Loucy (cell line): ENCODE data around the gene FOXP1.

ENCODE experiments used
- H2AFZ ChIP-seq: fragments of 200-600 bp; sonication (generic); 2 replicates; pipeline ENCODE4 v1.6.0; 2016; ENCODE audit warnings: antibody characterized with exemption, mild to moderate bottlenecking, low read length, moderate library complexity
- H3F3A ChIP-seq: fragments of 200-600 bp; 2 replicates; pipeline ENCODE4 v1.6.0; 2016; ENCODE audit warnings: antibody characterized with exemption, low read depth, mild to moderate bottlenecking
- H3K27me3 ChIP-seq: fragments of 200-600 bp; sonication (generic); 2 replicates; pipeline ENCODE4 v1.6.1; 2014; ENCODE audit warnings: low read length, mild to moderate bottlenecking; ENCODE audit not compliant: insufficient read depth, poor library complexity, severe bottlenecking
- H3K36me3 ChIP-seq: fragments of 200-600 bp; sonication (generic); 2 replicates; pipeline ENCODE4 v1.6.1; 2016; ENCODE audit warnings: low read length; ENCODE audit not compliant: insufficient read depth
- H3K4me1 ChIP-seq: fragments of 200-600 bp; sonication (generic); 2 replicates; pipeline ENCODE4 v1.5.1; 2014; ENCODE audit warnings: low read length, mild to moderate bottlenecking; ENCODE audit not compliant: insufficient read depth, poor library complexity, severe bottlenecking
- H3K4me2 ChIP-seq: fragments of 200-600 bp; sonication (generic); 2 replicates; pipeline ENCODE4 v1.6.0; 2014; ENCODE audit warnings: antibody characterized with exemption, low read length, low read depth, mild to moderate bottlenecking; ENCODE audit not compliant: poor library complexity, severe bottlenecking
- H3K4me3 ChIP-seq: fragments of 200-600 bp; sonication (generic); 2 replicates; pipeline ENCODE4 v1.5.1; 2014; ENCODE audit warnings: low read length, mild to moderate bottlenecking, mixed read lengths; ENCODE audit not compliant: poor library complexity, severe bottlenecking
- H3K79me2 ChIP-seq: fragments of 200-600 bp; sonication (generic); 2 replicates; pipeline ENCODE4 v1.6.1; 2014; ENCODE audit warnings: low read length; ENCODE audit not compliant: insufficient read depth
- H3K9ac ChIP-seq: fragments of 200-600 bp; sonication (generic); 2 replicates; pipeline ENCODE4 v1.6.0; 2014; ENCODE audit warnings: mild to moderate bottlenecking, low read depth, low read length, moderate library complexity; ENCODE audit not compliant: poor library complexity, severe bottlenecking
- H3K9me2 ChIP-seq: fragments of 200-600 bp; sonication (generic); replicated peaks from 2 replicates; pipeline ENCODE4 v1.6.1; 2016; ENCODE audit warnings: low read depth, low read length, mixed read lengths
- H3K9me3 ChIP-seq: fragments of 200-600 bp; sonication (generic); 2 replicates; pipeline ENCODE4 v1.6.1; 2014; ENCODE audit warnings: mild to moderate bottlenecking, antibody characterized with exemption, low read length, low read depth; ENCODE audit not compliant: insufficient read depth
- H4K20me1 ChIP-seq: fragments of 200-600 bp; sonication (generic); 2 replicates; pipeline ENCODE4 v1.6.0; 2014; ENCODE audit warnings: antibody characterized with exemption, low read length, mild to moderate bottlenecking; ENCODE audit not compliant: insufficient read depth, poor library complexity, severe bottlenecking
- EZH2phosphoT487 ChIP-seq: fragments of 200-600 bp; IDR thresholded peaks from 2 replicates; pipeline ENCODE4 v1.6.1; 2018; ENCODE audit warnings: antibody characterized with exemption, mild to moderate bottlenecking, moderate library complexity, borderline replicate concordance
- TF ChIP-seq, protein P1 (sequence below): fragments of 200-600 bp; sonication (generic); conservative IDR thresholded peaks from 2 replicates; pipeline ENCODE4 v1.5.1; 2014; ENCODE audit warnings: mild to moderate bottlenecking, antibody characterized with exemption, low read length

The FOXP1 gene

DNA sequence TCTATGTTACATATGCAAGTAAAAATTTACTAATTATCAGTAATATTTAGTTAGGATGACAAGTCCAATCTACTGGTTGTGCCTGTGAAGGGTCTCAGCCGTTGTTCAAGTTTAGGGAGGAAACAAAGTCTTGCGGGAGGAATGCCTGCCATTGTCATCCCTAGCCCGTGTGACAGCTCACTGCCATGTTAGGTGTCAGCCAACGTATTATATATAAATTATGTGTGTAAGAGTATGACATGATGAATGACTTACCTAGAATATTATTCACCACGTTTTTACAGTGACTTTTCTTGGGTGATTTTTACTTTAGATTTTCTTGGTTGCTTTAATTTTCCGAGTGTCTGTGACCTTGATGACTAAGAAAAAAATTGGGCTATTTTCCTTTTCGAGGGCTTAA is 656.7 kb downstream of the FOXP1 start:
- no peaks in the 10 kb centered on the region for H4K20me1 ChIP-seq
- no peak overlapping the region for H3K4me2 ChIP-seq
- no peaks in the 10 kb centered on the region for H3K4me1 ChIP-seq
- H3K9me2 ChIP-seq = no peaks in the 10 kb centered on the region
- no peaks in the 10 kb centered on the region for H3K27me3 ChIP-seq
- H3K9me3 ChIP-seq = no peaks in the 10 kb centered on the region
- no peaks in the 10 kb centered on the region for H3F3A ChIP-seq
- no peak for TF ChIP-seq EZH2phosphoT487
- TF ChIP-seq, protein P1, sequence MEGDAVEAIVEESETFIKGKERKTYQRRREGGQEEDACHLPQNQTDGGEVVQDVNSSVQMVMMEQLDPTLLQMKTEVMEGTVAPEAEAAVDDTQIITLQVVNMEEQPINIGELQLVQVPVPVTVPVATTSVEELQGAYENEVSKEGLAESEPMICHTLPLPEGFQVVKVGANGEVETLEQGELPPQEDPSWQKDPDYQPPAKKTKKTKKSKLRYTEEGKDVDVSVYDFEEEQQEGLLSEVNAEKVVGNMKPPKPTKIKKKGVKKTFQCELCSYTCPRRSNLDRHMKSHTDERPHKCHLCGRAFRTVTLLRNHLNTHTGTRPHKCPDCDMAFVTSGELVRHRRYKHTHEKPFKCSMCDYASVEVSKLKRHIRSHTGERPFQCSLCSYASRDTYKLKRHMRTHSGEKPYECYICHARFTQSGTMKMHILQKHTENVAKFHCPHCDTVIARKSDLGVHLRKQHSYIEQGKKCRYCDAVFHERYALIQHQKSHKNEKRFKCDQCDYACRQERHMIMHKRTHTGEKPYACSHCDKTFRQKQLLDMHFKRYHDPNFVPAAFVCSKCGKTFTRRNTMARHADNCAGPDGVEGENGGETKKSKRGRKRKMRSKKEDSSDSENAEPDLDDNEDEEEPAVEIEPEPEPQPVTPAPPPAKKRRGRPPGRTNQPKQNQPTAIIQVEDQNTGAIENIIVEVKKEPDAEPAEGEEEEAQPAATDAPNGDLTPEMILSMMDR = no peak
- H3K4me3 ChIP-seq = no peak overlapping the region
- H2AFZ ChIP-seq = no peak overlapping the region
- H3K79me2 ChIP-seq = no peaks in the 10 kb centered on the region
- no peaks in the 10 kb centered on the region for H3K36me3 ChIP-seq
- H3K9ac ChIP-seq = no peak overlapping the region

DNA sequence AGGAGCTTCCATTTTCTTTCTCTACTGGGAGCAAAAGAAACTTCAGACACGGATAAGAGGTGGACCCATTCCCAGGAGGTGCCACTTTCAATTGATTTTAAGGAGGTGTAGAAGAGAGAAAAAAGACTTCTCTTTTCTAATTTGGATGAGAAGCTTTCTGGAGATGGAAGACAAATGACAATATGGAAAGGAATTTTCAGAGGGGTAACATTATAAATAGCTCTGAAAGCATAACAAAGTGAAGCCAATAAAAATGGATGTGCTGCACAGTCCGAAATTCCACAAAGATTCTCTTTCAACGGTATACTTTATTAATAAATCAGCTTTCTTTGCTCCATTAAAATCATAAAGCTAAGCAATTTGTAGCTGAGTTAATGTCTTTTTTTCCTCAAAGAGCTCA is 663.9 kb downstream of the FOXP1 start:
- Histone ChIP-seq H3K27me3 (no peaks in the 10 kb centered on the region), H3K9ac (no peak overlapping the region), H2AFZ (no peak overlapping the region), H3K36me3 (no peaks in the 10 kb centered on the region), H4K20me1 (no peaks in the 10 kb centered on the region), H3K79me2 (no peaks in the 10 kb centered on the region), H3K9me3 (no peaks in the 10 kb centered on the region), H3K9me2 (no peaks in the 10 kb centered on the region), H3K4me1 (peaks cover 10% of the 10 kb centered on the region), H3F3A (no peaks in the 10 kb centered on the region), H3K4me2 (no peak overlapping the region), H3K4me3 (no peak overlapping the region)
- no peak for TF ChIP-seq EZH2phosphoT487
- TF ChIP-seq, protein P1 = no peak

DNA sequence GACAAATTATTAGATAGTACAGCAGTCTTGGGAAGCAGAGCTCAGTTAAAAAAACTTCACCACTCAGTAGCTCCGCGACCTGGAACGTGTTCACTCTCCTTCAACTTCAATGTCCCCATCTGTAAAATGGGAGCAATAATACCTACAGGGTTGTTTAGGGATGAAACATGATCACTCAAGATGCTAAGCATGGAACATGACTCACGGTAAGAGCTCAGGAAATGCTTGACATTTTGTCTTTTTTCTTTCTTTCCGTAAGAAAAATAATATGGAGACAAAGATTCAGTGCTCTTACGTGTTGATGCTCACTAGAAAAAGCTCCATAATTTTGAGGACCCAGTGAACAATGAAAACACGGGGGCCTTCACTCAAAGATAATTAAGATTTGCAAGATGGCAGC is 664.4 kb downstream of the FOXP1 start:
- Histone ChIP-seq H3K9ac (no peak overlapping the region), H3K9me3 (no peaks in the 10 kb centered on the region), H3K4me3 (no peak overlapping the region), H3K9me2 (no peaks in the 10 kb centered on the region), H3K27me3 (no peaks in the 10 kb centered on the region), H3K79me2 (no peaks in the 10 kb centered on the region), H3K4me1 (peaks cover 10% of the 10 kb centered on the region), H4K20me1 (no peaks in the 10 kb centered on the region), H3K36me3 (no peaks in the 10 kb centered on the region), H3F3A (no peaks in the 10 kb centered on the region), H3K4me2 (no peak overlapping the region), H2AFZ (no peak overlapping the region)
- no peak for TF ChIP-seq EZH2phosphoT487
- TF ChIP-seq, protein P1 = no peak
